Measurements from ENCODE around the gene VPS9D1.
A peak's percentile ranks its signal among the peaks of the same experiment; 100 is the strongest.
"Not testable (repeated sequence)": the region's sequence is repeated elsewhere in the genome, so short reads cannot be mapped to it uniquely, and the experiment has no call there.

The VPS9D1 gene

GRCh38 chr16:89709716-89710432 is 10.8 kb downstream of the VPS9D1 start:
- ATAC-seq (no peak), DNase-seq (no peak)

- ATAC-seq: no peak
- no peak for DNase-seq
Measured at GRCh38 chr16:89709166-89709565, 11.5 kb downstream of the VPS9D1 start.

DNA sequence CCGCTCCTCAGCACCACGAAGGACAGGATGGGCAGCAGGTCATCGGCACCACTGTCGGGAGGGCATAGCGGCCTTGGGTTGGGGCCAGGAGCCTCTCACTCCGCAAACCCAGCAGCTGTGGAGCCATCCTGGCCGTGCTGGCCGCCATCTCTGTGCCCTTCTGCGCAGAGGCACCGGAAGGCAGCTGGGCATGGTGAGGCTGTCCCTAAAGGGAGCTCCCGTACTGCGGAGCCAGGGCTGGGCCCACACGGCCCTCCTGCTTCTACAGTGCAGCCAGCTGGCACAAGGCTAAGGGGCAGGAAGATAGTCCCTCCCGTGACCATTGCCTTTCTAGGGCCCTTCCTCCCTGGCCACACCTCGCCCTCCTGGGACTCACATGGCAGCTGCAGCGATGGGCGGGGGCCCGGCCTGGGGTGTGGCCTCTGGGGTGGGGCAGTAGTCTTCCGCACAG is 12.2 kb downstream of the VPS9D1 start:
- ATAC-seq (no peak), DNase-seq (no peak)

DNA sequence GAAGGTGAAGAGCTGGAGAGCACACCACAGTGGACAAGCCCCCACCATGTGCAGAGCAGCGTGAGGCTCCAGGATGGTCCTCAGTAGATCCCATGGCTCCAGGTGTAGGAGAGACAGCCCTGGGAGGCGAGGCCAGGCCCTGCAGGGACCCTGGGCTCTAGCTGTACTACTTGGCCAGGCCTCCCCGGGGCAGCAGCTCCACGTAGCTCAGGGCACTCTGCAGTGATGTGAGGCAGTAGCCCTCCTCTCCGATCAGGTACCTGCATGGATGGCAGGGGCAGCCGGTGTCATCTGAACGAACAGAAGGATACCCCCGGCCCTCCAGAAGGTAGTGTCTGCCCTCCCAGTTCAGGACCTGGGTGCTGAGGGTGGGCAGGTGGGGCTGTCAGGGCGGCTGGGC is 13.0 kb downstream of the VPS9D1 start:
- no peak for ATAC-seq

GRCh38 chr16:89706518-89707260 is 14.0 kb downstream of the VPS9D1 start:
- ATAC-seq (no peak), DNase-seq (no peak)

More for the DNA sequence above, 13.0 kb downstream of the VPS9D1 start:
- no peak for DNase-seq

DNA sequence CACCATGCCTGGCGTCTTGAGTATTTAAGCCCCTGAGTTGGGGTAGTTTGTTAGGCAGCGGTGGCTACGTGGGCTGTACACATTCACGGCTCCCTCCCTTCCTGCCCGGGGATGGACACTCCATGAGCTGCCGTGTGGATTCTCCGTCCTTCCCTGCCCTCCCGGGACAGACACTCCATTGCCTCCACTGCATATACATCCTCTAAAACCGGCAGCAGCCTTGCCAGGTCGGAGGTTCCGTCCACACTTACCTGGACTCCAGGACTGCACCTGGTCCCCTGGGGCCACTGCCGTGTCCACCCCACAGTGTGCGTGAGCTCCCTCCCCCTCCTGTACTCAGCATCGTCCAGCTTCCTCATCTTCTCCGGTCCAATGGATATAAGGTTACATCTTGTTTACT is 15.7 kb downstream of the VPS9D1 start:
- no peak for ATAC-seq
- DNase-seq: no peak

DNA sequence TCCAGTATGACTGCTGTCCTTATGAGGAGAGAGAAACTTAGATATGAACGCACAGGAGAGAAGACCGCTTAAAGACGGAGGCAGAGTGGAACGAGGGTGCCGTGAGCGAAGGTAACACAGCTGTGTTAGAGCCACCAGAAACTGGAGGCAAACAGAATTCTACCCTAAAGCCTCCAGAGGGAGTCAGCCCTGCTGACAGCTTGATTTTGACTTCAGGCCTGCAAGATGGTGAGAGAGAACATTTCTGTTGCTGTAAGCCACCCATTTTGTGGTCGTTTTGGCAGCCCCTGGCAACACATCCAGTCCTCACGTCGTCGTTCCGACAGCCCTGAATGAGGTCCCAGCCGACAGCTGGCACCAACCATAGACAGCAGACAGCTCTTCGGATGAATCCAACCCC is 16.4 kb downstream of the VPS9D1 start:
- DNase-seq: no peak
- ATAC-seq: no peak

DNA sequence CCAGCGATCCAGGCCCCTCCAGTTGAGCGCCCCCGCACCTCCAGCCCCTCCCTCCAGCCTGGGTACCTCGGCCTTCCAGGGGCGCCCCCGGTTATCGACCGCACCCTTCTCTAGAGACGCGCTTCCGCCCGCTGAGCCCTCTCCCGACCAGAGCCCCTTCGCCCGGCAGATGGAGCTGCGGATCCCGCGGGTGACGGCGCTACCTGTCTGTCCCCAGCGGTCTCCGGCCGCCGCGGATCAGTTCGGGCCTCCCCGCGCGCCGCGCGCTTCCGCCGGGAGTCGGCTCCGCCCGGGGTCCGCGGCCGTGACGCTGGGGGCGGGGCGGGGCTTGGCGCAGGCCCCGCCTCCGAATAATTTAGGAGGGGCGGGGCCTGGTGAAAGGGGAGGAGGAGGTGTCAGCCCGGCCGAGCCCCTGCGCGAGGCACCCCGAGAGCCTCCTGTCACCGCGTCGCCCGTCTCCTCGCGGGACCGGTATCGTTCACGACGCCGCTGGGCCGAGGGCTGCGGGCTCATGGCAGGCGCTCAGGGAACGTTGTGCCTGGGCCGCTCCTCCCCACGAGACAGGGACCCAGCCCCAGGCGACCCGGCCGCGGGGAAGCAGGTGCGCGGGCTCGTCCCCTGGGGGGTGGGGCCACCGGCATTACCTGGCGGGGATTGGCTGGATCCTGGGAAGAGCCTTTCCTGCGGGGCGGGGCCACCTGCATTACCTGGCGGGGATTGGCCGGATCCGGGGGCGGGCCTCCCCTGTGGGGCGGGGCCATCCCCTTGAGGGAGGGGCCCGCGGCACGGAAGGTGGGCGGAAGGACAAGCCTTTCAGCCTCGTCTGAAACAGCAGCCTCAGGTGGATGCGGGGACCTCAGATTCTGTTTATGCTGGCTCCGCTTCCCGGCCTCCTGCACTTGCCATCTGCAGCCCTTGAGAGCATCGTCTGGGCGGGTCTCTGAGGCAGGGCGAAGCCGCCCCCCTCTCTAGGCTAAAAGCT is 19.0 kb downstream of the VPS9D1 start, which contains the start of gene SPATA2L:
TSS of gene SPATA2L (minus strand) at position 281 of the 982 bp plus-strand sequence. CDS start 473 bp downstream, outside the sequence.
- ATAC-seq (peak; percentile 74), DNase-seq (peak; percentile 98)

DNA sequence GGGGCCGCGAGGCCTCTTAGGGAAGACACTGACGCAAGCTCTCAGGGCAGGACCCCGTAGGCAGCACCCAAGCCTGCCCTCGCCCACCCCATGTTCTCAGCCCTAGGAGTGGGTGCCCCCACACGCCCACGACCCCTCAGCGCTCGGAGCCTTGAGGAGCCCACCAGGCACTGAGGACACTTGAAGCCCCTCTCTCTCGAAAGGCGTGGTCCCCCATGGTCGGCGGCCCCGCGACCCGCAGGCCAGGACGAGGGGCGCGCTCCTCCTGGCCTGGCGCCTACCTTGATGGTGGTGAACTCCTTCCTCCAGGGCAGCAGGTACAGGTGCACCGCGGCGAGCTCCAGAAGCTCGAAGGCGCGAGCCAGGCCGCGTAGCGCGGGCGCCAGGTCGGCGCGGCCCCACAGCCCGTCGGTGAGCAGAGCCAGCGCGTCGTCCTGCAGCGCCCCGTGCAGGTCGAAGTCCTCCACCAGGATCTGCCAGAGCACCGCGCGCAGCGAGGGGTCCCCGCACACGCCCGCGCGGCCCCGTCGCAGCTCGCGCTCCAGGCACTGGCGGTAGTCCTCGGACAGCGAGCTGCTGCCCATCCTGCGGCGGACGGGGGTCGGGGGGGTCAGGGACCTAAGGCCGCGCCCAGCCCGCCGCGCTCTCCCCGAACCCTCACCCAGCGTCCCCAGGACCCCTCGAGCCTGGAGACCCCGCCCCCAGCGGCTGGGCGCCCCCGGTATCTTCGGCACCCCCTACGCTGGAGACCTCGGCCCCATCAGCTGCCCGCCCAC is 19.9 kb downstream of the VPS9D1 start:
- DNase-seq (peak; percentile 65), ATAC-seq (peak; percentile 29)

DNA sequence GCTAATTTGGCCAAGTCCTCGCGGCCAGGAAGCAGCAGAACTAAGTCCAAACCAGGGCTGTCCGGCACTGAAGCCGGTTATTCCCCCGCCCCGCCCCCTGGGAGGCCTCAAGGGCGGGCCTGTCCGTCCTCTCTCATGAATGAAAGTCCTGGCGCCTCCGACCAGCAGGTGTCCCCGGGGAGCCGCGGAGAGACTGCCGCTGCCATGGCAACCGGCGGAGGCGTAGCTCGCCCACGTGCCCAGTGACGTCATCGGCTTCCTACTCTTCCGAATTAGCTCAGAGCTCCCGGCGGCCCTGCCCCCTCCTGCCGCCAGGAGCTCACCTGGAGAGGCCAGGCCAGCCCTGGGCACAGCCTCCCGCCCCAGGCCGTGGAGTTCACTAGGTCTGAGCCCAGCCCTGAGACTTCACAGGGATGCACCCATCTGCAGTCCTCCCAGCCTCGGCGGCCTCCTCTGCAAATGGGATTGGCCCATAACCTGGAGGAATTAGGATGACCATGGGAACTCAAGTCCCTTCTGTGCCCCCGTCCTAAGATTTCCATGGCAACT is 20.5 kb downstream of the VPS9D1 start:
- DNase-seq (peak; percentile 99), ATAC-seq (peak; percentile 35)

DNA sequence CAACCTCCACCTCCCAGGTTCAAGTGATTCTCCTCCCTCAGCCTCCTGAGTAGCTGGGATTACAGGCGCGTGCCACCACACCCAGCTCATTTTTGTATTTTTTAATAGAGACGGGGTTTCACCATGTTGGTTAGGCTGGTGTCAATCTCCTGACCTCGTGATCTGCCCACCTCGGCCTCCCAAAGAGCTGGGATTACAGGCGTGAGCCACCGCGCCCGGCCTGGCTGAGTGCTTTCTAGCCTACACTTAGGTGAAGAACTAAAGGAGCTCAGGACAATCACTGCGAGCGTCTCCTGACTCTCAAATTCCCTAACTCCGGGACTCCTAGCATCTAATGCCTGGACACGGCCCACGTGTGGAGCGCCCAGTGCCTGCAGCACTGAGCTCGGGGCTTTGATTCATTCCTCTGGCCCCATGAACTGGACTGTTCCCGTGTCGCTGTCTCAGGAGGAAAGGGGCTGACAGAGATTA is 21.0 kb downstream of the VPS9D1 start:
- not testable (repeated sequence) for ATAC-seq, DNase-seq

- ATAC-seq, DNase-seq: not testable (repeated sequence)
Measured at GRCh38 chr16:89698717-89699116, 22.0 kb downstream of the VPS9D1 start.

GRCh38 chr16:89697616-89698331 is 22.9 kb downstream of the VPS9D1 start:
- DNase-seq (peak; percentile 6), ATAC-seq (no peak)

DNA sequence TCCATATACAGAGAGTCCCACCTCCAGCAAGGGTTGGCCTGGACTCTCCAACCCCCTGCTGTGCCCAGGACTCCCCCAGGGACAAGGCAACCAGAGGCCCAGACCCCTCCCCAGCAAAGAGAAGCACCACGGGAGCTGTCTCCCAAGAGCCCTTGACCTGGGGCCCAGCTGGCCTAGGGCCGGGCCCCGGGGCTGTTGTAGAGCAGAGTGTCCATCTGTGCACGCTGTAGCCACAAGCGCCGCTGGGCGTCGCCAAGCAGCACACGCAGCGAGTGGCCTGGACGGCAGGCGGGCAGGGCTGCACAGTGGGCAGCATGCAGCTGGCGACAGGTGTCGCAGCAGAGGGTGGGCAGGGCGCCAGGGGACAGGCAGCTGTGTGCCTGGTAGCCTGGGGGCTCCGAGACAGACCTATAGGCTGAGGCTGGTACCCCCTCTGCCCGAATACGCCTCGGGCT is 23.5 kb downstream of the VPS9D1 start:
- ATAC-seq (no peak), DNase-seq (no peak)

- DNase-seq: peak; percentile 38
- no peak for ATAC-seq
Measured at GRCh38 chr16:89696670-89697128, 24.0 kb downstream of the VPS9D1 start.

- peak; percentile 4 for DNase-seq
- ATAC-seq: no peak
Measured at GRCh38 chr16:89695875-89696669, 24.6 kb downstream of the VPS9D1 start.

DNA sequence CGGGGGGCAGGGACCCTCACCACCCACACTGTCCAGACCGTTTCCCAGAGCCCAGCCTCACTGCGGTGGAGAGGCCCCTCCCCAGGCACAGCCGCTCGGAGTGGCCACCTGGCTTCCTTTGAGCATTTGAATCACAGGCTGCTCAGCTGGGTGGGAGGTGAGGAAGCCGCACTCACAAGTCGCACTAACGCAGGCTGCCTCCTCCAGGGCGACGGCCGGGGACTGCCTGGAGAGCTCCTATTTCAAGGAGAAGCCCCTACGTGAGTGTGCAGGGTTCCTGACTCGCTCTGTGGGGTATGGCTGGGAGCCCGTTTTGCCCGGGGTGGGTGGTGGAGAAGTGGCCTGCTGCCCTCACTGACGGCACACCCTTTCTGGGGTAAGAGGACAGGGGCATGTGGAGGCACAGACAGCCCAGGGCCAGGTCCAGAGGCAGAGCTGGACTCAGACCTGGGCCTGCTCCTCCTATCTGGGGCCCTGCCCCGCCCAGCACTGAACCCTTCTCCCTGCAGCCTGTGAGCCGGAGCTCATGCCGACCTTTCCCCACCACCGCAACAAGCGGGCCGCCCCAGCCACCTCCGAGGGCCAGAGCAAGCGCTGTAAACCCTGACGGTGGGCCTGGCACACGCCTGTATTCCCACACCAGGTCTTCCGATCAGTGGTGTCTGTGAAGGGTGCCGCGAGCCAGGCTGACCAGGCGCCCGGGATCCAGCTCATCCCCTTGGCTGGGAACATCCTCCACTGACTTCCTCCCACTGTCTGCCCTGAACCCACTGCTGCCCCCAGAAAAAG is 25.4 kb downstream of the VPS9D1 start:
- ATAC-seq: no peak
- peak; percentile 4 for DNase-seq

DNA sequence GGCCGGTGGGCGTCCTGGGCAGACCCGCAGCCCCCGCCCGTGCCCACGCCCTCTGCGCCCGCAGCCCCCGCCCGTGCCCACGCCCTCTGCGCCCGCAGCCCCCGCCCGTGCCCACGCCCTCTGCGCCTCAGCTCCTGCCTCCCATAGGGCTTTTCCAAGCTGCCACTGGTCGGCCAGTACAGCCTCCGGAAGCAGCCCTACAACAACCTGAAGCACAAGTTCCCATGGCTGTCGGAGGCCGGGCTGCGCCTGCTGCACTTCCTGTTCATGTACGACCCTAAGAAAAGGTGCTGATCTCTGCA is 26.0 kb downstream of the VPS9D1 start:
- ATAC-seq: not testable (repeated sequence)
- DNase-seq: peak; percentile 3

Data from stimulated activated naive CD8-positive, alpha-beta T cell treated with anti-CD3 and anti-CD28 coated beads, Interleukin-15, Interleukin-2, amounts not matched to agents 100 U/mL and 50 U/mL, for 24 hours (primary cell).